NB4 (cell line): ENCODE measurements around the gene NCBP2L.

Experiments
- DNase-seq: peaks from one replicate; pipeline ENCODE4 v3.0.0; 2010; ENCODE audit warnings: low read depth
- H3K4me3 ChIP-seq: one replicate; pipeline ENCODE4 v1.5.1; 2011; ENCODE audit warnings: mild to moderate bottlenecking, low read depth, low read length, moderate library complexity
- MYC ChIP-seq: IDR thresholded peaks from 2 replicates; pipeline ENCODE4 v1.6.1; 2011; ENCODE audit warnings: low read depth, low read length
- POLR2A ChIP-seq: IDR thresholded peaks from 2 replicates; pipeline ENCODE4 v1.6.1; 2011; ENCODE audit warnings: mild to moderate bottlenecking; ENCODE audit not compliant: insufficient read length; ENCODE audit errors: extremely low read depth
- TF ChIP-seq, protein P1 (sequence below): IDR thresholded peaks from one replicate; pipeline ENCODE4 v1.5.1; 2012; ENCODE audit warnings: low read depth, low read length
- TF ChIP-seq, protein P2 (sequence below): IDR thresholded peaks from 2 replicates; pipeline ENCODE4 v1.6.1; 2011; ENCODE audit warnings: low read depth, low read length

NCBP2L gene

GRCh38 chrX:107766470-107767150 is 10.9 kb upstream of the NCBP2L start:
- peak; percentile 53 for DNase-seq
- no peak overlapping the region for H3K4me3 ChIP-seq
- TF ChIP-seq POLR2A, result no peak
- TF ChIP-seq, protein P1, sequence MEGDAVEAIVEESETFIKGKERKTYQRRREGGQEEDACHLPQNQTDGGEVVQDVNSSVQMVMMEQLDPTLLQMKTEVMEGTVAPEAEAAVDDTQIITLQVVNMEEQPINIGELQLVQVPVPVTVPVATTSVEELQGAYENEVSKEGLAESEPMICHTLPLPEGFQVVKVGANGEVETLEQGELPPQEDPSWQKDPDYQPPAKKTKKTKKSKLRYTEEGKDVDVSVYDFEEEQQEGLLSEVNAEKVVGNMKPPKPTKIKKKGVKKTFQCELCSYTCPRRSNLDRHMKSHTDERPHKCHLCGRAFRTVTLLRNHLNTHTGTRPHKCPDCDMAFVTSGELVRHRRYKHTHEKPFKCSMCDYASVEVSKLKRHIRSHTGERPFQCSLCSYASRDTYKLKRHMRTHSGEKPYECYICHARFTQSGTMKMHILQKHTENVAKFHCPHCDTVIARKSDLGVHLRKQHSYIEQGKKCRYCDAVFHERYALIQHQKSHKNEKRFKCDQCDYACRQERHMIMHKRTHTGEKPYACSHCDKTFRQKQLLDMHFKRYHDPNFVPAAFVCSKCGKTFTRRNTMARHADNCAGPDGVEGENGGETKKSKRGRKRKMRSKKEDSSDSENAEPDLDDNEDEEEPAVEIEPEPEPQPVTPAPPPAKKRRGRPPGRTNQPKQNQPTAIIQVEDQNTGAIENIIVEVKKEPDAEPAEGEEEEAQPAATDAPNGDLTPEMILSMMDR, result no peak
- no peak for TF ChIP-seq MYC
- TF ChIP-seq, protein P2, sequence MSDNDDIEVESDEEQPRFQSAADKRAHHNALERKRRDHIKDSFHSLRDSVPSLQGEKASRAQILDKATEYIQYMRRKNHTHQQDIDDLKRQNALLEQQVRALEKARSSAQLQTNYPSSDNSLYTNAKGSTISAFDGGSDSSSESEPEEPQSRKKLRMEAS, result no peak

GRCh38 chrX:107768051-107768450 is 9.5 kb upstream of the NCBP2L start:
- no peak overlapping the region for H3K4me3 ChIP-seq
- TF ChIP-seq MYC, result no peak
- TF ChIP-seq, protein P2, result no peak
- TF ChIP-seq, protein P1, result no peak
- no peak for TF ChIP-seq POLR2A
- DNase-seq, result no peak

DNA sequence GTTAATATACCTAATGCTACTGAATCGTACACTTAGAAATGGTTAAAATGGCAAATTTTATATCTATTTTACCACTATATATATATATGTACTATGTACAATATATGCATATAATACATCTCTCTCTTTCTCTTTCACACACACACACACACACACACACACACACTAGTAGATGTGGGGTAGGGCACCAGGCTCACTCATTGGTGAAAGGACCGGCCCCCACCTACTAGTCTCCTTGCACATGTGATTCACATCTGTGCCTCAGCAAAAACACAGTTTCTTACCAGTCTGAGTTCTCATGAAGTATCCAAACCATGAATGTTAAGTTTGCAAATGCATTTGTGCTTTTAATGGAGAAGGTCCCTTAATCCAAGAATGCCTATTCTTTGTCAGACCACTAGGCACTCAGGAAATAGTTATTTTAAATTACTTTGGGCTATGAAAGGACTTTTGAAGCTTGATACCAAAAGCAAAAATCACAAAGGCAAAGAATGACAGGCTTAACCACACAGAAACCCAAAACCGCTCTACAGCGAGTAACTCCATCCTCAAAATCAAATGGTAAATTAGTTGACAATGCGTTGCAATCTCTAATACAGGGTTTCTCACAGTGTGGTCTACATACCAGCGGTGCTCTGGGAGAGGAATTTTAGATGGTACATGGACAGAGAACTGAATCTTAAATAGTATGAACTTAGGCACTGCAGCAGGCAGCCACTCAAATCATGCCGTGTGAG is 7.8 kb upstream of the NCBP2L start:
- TF ChIP-seq, protein P2, result no peak
- TF ChIP-seq MYC (no peak), POLR2A (no peak)
- TF ChIP-seq, protein P1, result no peak
- H3K4me3 ChIP-seq, result no peak overlapping the region
- no peak for DNase-seq

DNA sequence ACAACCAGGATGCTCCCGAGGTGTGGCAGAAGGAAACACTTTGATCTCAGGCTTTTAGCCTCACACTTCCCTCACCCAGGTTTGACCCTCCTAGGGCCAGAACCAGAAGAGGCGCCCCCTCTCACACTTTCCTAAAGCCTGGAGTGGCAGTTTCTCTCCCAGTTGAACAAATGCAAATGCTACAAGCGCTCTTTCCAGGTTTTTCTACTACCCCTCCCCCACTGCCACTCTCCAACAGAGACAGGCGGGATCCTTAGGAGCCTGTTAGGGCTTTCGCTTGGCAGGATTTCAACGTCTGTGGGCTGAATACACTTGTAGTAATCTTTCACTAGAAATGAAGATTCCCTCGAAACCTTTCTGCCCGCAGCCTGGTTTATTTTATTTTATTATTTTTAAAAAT is 4.3 kb upstream of the NCBP2L start:
- DNase-seq, result no peak
- H3K4me3 ChIP-seq, result no peak overlapping the region
- TF ChIP-seq, protein P1, result no peak
- TF ChIP-seq MYC, result no peak

DNA sequence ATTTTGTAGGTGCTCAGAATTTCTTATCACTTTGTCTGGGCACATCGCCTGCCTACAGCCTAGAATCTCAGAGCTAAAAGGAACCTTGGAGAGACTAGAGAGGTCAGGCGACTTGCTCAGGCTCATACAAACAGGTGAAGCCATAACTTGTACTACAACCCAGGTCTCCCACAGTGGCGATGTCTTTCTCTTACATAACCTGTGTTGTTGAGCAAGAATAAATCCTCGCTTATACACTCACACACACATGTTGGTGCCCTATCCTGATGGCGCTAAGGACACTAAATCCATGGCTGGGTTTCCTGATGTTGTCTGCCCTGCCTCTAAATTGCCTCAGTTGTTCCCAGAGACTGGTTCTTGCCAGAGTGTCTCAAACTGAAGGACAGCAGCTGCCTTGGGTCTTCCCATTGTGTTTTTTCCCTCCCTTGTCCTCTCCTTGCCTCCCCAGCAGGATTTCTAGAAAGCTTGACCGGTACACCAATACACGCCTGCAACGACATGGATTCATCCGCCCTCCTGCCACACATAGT is 3.6 kb upstream of the NCBP2L start:
- DNase-seq, result no peak
- no peak overlapping the region for H3K4me3 ChIP-seq
- TF ChIP-seq MYC (no peak), POLR2A (no peak)
- TF ChIP-seq, protein P2, result no peak
- TF ChIP-seq, protein P1, result no peak
